GM21619 (cell line): ENCODE results near the gene REL.
"Not testable (repeated sequence)": the region's sequence is repeated elsewhere in the genome, so short reads cannot be mapped to it uniquely, and the experiment has no call there.

Source experiments
- ATAC-seq: cut with Tn5 transposase; IDR thresholded peaks from one replicate; pipeline ENCODE4 v1.9.1; 2021; ENCODE audit not compliant: unreplicated experiment

REL gene

DNA sequence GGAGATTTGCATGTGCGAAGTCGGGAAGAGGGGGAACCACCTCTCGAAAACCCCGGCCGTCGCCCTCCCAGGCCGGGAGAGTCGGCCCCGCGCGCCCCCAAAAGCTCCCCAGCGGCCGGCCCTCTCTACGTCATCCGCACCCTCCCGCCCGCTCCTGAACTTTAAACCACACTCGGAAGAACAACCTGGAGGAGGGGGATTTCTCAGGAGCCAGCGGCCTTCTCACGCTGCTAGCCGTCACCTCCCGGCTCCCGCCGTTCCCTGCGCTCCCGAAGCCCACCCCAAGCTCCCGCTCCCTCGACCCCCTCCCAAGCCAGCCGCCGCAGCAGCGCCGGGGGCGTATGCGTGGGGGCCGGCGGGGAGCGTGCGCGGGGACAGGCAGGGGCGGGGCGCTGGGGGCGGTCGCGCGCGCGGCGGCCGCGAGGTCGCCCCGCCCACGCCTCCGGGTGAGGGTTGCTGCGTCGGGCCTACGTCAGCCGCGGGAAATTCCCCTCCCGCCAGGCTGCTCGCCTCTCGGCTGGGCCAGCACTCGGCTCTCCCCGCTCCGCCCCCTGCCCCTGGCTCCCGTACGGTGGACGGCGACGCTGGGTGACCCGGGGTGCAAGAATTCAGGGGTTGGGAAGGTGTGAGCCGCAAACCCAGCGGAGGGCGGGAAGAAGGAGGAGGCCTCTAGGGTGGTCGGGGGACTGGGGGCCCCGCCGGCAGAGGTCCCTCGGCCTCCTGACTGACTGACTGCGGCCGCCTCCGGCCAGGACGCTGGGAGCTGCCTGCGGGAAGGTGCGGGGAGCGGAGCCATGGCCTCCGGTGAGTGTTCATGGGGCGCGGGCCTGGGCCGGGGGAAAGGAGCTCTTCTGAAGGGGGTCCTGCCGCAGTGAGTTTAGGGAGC is at the start of gene REL:
Gene REL (plus strand): TSS at position 528 of the 886 bp plus-strand sequence. CDS start 267 bp downstream, at position 795.
- peak; percentile 75 for ATAC-seq

DNA sequence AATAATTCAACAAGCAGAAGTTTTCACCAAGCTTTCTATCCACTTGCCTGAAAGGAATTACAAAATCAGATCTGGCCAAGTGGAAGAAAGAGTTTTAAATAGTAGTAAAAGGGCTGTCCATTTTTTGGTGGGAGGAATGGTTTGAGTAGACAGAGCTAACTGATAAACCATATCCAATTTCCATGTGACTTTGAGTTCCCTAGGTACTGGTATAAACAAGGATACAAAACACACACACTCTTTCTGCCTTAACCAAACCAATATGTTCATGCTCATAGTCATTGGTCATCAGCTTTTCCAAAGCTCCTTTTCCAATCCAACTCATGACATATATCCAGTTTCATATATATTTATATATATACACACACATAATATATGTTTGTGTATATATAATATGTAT is 49.5 kb upstream of the REL start:
- ATAC-seq = no peak

DNA sequence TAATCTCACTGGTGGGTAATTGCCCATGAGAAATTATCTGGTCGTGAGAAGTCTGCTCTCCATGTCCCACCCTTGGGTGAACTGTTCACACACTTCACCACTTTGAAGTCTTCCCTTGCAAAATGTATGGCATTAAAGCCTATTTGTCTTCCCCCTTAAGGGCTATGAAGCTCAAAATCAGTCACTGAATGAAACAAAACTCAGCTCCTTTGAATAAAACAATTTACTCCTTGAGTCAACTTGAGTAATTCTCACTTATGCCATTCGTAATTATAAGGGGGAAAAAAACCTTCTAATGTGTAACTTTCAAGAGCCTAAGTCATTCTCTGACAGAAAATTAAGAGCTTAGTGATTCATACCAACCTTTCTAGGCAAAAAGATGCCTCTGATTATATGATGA is 48.8 kb upstream of the REL start:
- no peak for ATAC-seq

DNA sequence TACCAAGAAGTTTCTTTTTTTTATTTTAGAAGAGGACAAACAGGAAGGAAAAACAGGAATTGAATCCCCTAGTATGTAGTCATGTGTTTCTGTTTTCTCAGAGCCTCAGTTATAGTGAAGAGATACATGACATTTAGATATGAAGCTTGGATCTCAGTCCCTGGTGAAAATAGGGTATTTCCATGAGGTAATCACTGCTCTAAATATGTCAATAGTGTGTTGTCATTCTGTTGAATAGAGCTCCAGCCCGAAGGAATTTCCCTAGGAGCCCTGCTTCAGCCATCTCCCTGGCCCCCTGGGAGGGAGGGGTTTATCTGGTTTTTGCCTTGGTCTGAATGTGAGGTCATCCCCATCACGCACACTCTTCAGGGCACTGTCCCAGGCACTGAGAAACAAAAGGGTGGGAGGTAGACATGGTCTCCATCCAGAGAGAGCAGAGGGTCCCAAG is 47.1 kb upstream of the REL start:
- ATAC-seq = peak; percentile 35

DNA sequence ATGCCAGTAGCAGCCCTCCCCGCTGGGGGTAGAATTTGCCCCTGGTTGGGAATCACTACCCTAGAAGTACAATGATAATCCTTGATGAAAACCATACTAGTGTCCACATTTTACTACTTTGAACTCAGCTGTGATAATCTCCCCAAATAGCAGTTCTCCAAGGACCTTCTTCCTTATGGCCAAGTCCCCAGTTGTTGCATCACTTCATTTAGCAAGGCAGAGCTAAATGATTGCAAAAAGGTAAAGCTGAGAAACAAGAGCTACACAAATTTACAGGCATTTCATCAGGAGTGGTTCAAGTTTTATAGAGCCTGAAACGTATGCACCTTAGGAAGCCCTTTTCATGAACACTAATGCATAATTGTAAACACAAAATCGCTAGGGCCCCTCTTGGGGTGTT is 44.9 kb upstream of the REL start:
- ATAC-seq = no peak

DNA sequence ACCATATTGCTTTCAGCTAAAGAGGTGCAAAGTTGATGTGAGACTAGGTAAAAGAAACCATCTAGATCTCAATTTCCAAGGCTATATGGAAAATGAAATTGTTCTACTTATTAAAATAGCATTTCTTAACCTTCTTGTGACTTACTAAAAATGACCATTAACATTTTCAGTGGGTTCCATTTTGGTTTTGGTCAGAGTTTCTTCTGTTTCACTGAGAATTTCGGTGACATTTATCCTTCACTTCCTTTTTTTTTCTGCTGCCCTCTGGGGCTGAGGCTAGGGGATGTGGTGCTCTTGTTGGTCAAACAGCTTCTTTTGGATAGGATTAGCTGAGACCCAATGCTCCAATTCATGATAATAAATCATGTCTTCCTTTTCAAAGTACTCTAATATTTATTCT is 44.3 kb upstream of the REL start:
- ATAC-seq = peak; percentile 27

DNA sequence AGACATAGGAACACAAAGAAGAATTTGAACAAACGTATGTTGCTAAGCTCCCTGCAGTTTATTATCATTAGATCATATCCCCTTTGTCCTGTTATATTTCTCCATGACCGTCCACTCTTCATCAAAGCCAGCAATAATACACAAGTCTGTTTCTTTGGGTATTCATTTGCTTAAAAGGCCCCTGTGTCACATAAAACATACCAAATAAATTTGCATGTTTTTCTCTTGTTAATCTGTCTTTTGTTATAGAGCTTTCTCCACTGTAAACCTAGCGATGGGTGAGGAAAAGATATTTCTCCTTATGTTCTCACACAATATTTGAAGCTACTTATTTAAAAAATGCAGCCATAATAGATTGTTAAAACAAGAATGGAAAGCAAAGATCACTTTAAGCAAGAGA is 42.9 kb upstream of the REL start:
- no peak for ATAC-seq

DNA sequence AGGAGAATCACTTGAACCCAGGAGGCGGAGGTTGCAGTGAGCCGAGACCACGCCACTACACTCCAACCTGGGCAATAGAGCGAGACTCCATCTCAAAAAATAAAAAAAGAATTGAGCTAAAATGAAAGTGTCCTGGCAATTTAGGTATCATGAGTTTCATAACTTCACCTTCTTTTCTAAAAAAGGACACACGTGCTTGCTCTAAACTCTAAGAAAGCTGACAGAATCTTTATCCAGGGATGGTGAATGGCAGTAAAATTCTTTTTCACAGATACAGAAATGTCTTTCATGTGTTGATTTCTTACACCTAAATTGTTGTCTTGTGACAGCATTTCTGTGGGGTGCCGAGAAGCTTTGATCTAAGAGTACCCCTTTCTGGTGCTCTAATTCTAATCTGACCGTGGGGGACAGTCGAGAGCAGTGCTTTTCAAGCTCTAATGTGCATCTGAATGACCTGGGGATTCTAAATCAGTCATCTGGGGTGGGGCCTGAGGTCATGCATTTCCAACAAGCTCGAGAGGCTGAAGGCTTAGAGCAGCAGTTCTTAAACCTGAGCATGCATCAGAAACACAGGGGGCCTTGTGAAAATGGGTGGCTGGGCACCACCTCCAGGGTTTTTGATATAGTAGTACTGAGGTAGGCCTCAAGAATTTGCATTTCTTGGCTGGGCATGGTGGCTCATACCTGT is 42.1 kb upstream of the REL start:
- ATAC-seq = peak; percentile 40

DNA sequence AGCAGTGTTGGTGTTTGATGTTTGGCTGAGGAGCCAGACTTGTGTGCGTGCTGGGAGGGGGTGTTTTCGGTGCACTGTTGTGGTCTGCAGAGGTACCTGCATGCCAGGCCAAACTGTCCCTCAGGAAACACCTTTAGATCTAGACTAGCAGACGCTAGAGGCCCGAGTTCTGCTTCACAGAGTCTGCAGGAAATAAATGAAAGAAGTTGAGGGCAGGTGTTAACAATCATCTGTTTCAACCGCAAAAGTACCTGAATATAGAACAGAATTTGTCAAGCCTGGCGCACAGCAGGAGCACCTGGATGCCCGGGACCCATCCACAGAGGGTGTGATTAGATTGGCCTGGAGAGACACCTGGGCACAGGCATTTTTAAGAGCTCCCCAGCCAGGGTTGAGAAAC is 40.5 kb upstream of the REL start:
- peak; percentile 49 for ATAC-seq

DNA sequence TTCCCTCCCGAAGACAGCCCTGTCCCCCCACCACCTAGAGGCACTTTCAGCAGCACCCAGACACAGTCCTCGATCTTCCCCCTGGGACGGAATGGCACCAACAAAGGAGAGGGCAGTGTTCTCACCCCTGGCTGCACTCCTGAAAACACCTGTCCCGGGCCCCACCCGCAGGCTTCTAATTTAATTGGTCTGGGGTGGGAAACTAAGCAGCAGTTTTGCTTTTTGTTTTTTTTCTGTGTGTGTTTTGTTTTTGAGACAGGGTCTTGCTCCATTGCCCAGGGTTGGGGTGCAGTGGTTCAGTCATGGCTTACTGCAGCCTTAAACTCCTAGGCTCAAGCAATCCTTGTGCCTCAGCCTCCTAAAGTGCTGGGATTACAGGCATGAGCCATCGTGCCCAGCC is 38.4 kb upstream of the REL start:
- ATAC-seq = no peak

DNA sequence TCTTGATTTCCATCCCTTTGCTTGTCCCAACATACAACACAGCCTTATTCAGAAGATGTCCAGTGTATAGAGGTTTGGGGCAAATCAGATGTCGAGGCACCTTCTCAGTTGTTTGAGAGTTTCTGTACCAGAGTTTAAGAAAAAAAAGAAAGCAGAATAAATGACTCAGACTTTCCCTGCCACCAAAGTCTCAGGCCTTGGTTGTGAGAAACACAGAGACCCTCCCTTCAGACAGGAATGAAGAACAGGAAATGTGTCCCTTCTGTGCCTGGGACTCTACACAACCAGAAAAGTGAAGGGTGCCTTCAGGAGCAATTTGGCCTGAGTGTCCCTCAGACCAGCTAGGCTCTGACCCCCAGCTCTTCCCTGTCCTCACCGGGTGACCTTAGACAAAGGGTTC is 37.3 kb upstream of the REL start:
- ATAC-seq = no peak

DNA sequence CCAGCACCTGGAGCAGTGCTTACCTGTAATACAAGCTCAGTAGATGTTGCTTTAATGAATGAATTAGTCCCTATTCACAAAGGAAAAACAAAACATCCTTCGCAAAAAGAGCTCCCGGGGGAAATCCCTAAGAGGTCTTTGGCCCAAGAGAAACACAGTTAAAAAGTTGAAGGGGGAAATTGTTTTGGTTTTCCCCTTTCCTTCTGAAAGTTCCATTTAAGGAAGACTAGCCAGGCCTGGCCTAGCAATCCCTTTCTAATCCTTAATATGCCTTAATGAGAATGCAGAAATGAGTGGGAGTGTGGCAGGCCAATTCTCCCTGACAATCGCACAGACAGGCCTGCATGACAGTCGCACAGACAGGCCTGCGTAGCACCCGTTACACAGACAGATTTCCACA is 33.5 kb upstream of the REL start:
- ATAC-seq = no peak

DNA sequence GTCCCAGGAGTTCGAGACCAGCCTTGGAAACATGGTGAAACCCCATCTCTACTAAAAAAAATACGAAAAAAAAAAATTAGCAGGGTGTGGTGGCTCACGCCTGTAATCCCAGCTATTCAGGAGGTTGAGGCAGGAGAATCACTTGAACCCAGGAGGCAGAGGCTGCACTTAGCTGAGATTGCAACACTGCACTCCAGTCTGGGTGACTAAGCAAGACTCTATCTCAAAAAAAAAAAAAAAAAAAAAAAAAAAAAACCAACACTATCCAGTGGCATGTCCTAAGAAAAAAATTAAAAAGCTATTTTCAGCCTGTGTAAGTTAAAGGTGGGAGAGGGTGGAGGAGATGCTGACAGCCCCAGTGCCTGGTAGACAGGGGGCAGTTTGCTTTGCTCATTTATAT is 32.2 kb upstream of the REL start:
- ATAC-seq = no peak

DNA sequence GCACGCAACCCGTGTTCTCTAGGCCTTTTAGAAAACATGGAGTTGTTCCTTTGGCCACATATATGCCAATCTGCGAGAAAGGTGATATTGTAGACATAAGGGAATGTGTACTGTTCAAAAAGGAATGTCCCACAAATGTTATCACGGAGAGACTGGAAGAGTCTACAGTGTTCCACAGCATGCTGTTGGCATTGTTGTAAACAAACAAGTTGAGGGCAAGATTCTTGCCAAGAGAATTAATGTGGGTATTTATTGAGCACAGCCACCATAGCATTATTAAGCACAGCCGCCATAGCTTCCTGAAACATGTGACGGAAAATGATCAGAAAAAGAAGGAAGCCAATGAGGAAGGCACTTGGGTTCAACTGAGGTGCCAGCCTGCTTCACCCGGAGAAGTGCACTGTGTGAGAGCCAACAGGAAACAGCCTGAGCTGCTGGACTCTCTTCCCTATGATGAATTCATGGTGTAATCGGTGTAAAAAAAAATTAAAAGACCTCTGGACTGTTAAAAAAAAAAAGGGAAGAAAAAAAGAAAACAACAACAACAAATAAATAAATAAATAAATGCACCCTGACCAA is 29.0 kb upstream of the REL start:
- no peak for ATAC-seq

DNA sequence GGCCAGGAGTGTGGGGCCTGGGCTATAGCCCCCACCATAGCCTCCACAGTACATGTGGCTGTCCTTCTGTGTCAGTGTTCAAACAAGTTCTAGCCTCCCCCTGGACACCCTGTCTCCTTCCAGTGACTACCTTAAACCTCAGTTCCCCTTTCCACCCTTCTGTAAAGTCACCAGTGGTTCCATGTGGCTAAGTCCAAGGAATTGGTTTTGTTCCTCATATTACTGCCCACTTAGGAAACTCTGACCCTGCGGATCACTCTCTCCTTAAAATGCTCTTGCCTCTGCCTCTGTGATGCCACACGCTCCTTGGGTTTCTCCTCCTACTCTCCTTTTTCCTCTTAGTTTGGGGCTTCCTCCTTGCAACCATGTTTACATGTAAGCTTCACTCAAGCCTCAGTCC is 27.8 kb upstream of the REL start:
- no peak for ATAC-seq

DNA sequence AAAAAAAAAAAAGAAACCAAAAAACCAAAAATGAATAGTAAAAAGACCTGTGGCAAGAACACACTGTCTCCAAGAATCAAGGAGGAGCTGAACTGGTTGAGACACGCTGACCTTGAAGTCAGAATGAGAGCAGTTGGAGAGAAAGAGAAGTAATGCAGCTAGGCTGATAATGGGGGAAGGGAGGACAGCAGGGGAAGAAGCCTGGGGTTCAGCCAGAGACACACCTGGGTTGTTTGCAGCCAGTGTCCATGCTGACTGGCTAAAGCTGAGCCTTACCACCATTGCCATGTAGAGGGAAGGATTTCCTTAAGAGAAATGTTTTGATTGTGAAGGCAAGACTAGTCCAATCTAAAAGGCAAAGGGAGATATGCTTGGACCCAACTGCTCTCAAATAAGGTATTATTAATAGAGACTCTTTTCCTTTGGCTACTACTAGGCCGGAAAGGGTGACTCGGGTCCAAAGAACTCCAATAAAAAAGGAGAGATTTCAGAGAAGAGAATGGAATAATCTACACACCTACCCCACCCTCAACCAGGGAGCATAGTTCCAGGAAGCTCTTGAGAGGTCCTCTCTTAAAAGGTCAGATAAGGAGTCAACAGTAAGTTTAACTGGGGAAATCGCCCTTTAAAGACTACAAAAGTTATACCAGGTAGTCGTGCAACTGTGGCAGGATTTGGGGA is 25.2 kb upstream of the REL start:
- no peak for ATAC-seq

DNA sequence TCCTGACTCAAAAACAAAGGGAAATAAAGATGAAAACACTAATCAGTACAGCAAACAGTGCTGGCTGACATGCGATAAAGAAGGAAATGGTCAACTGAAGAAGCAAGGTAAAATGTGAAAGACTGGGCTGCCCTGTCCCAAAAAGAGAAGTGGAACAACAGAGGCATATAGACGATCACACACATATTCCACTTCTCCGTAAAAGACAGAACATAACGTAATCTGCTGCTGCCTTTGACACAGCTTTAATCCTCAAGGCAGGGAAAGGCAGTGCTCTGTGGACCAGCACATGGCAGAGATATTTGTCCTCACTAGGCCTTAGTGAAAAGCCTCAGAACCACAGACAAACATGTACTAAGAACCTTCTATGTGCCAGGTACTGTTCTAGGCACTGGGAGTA is 24.3 kb upstream of the REL start:
- ATAC-seq = no peak

DNA sequence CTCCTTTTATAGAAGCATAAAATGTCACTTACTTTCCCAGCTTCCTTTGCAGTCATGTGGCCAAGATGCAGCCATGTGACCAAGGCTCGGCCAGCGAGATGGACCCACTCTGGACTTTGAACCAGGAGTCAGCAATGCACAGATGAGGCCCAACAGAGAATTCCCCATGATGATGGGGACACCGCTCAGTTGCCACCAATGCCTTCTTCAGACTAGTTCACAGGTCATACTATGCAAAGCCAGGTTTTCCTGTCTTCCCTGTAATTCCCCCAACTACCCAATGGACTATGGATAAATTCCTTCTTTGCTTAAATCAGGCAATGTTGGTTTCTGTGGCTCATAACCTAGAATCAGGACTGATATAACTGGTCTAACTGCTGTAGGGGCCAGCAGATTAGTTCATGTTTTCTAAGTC is 22.5 kb upstream of the REL start:
- ATAC-seq = no peak

DNA sequence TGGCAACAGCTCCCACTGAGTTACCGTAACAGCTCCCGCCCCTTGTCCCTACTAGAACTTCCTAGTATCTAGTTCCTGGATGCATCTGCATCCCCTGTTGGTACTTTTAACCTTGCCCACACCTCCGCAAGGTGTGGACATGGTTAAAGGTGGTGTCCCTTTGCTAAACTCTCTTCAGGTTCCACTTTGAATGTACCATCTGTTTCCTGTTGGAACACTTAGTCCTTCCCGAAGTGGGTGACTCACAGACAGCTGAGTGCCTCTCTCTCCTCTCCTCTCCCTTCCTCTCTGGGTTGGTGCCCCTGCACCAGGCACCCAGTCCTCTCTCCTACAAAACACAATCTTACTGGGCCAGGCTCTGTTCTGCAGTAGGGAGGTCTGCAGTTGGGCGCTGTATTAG is 19.6 kb upstream of the REL start:
- ATAC-seq = no peak

DNA sequence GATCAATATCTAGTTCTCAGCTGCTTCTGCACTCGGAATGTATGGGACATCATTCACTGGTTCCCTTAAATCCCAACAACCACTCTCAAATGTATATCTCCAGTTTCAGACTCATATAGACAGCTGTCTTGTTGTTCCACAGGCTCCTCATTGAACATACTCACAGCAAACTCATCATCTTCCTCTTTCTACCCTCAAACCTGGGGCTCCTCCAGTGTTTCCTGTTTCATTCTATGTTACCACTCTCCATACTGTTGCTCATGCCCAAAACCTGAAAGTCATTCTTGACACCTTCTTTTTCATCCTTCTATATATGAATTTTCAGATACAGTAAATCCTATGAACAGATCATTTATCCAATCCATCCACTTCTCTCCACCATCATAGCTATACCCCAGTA is 18.7 kb upstream of the REL start:
- no peak for ATAC-seq

DNA sequence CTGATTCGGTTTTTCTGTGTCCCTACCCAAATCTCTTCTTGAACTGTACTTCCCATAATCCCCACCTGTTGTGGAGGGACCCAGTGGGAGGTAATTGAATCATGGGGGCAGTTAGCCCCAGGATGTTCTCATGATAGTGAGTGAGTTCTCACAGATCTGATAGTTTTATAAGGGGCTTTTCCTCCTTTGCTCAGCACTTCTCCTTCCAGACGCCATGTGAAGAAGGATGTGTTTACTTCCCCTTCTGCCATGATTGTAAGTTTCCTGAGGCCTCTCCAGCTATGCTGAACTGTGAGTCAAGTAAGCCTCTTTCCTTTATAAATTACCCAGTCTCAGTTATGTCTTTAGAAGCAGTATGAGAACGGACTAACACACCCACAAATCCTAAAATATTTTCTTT is 16.0 kb upstream of the REL start:
- ATAC-seq = not testable (repeated sequence)
